Activated CD4-positive, alpha-beta T cell treated with anti-CD3 and anti-CD28 coated beads for 1 hour (primary cell): ENCODE measurements around the gene IRAK4.
"Not testable (repeated sequence)": the region's sequence is repeated elsewhere in the genome, so short reads cannot be mapped to it uniquely, and the experiment has no call there.

ENCODE experiments used
- DNase-seq: peaks from one replicate; pipeline ENCODE4 v3.0.0-alpha.2; 2020

The IRAK4 gene

DNA sequence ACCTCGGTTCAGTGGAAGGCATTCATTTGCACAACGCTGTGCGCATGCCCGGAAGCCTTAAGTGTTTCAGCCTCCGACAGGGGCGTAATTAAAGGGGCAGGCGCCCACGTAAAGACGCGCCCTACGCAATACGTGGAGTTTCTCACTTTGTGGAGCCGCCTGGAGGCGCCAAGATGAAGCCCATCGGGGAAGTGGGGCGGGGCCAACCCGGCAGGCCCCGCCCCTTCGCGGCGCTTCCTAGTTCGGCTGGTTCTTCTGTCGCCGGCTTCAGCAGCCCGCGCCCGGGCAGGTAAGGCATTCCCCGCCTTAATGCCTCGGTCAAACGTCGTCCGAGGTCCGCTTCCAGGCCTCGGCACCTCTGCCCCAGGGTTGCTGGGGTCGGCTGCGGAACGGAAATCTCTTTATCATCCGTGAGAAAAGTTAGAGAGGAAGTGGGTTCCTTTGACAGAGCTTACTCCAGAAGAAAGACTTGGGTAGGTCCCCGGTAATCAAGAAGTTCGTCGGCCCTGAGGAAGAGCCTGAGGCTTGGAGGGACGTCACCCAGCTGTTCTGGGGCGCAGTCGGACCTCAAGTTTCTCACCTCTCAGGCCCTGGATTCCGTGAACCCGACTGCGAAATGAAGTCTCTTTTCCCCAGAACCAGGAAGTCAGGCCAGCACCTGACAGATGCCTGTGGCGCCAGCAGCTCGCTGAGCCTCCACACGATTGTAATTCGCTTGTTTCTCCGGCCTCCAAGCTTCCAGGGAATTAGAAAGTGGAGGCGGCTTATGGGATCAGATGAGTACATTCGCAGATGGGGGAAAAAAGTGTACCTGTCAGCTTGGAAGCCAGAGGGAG, at the start of gene IRAK4, which contains the start of gene PUS7L:
Gene IRAK4 (plus strand): TSS at position 224 of the 836 bp plus-strand sequence. CDS start 9,161 bp downstream, outside the sequence.
Gene PUS7L (minus strand): TSS at position 63 of the 836 bp plus-strand sequence. CDS start 3,545 bp downstream, outside the sequence.
- peak; percentile 92 for DNase-seq

GRCh38 chr12:43711348-43711747, 47.4 kb upstream of the IRAK4 start:
- DNase-seq = no peak

GRCh38 chr12:43722621-43723020, 36.1 kb upstream of the IRAK4 start:
- no peak for DNase-seq

DNA sequence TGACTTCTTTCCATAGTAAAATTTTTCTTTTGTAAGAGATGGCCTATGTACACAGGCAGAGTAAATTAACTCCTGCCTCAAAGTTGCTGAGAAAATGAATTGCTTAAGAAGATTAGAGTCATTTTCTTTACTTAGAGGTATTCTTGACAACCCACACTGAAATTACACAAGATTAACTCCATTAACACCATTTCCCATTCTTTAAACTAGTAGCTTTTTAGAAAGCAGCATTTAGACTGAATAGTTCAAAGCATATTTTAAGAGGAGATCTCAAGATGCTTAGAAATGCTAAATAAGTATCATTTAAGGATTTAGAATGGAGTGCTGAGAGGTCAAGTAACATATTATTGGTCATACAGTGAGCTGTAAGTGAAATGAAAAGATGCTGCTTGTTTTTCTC, 35.6 kb upstream of the IRAK4 start:
- no peak for DNase-seq

GRCh38 chr12:43728117-43728516, 30.6 kb upstream of the IRAK4 start:
- DNase-seq = no peak

GRCh38 chr12:43728698-43729097, 30.1 kb upstream of the IRAK4 start:
- no peak for DNase-seq

DNA sequence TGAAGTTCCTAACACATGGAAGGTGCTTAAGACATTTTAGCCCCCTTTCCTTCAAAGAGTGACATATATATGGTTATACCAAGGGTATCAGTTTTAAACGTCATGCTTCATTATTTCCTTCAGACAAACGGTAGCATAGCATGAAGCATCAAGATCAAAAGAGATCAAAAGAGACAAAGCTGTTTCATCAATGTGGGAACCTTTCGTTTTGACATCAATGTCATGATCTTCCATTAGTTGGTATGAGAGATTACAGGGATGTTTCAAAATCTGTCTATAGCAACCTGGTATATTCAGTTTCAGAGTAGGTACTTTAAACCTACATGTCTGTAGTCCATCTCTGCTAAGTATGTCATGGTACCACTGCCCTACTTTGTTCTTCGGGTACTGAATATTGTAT, 28.5 kb upstream of the IRAK4 start:
- no peak for DNase-seq

GRCh38 chr12:43733687-43734086, 25.1 kb upstream of the IRAK4 start:
- DNase-seq = no peak

DNA sequence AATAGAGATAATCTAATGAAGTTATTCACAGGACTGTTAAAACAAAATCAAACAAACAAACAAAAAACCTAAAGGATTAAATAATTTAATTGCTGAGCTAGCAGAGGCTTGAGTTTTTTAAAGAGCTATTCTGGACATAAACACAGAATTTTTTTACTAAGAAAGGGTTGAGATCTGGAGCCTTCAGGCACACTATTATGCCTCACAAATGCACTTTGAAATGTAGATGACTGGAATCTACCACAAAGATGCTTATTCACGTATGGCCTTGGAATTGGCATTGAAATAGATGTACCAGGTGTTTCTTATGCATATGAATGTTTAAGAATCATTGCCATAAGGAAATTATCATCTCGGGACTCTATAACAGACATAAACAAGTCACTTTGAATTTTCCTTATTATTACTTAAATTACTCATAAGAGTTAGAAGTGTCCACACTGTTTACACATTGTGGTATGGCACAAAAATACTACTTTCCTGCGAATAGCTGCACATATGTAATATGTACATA, 21.8 kb upstream of the IRAK4 start:
- no peak for DNase-seq

DNA sequence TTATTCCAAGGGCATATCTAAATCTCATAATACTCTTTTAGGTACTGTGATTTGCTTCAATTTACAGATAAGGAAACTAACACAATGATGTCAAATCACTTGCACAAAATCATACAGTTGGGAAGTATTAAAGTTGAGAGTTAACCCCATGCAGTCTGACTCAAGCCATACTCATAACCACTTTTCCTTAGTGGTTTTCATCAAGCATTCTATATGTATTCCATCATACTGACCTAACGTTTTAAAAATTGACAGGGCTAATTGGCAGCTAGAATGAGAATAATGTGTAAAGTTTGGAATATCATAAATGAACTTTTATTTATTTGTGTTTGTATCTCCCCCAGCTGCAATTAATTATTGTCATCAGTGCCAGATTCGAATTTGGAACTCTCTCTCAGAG, 21.1 kb upstream of the IRAK4 start:
- DNase-seq = no peak

- DNase-seq = no peak
Measured at GRCh38 chr12:43740511-43741100, 18.1 kb upstream of the IRAK4 start.

DNA sequence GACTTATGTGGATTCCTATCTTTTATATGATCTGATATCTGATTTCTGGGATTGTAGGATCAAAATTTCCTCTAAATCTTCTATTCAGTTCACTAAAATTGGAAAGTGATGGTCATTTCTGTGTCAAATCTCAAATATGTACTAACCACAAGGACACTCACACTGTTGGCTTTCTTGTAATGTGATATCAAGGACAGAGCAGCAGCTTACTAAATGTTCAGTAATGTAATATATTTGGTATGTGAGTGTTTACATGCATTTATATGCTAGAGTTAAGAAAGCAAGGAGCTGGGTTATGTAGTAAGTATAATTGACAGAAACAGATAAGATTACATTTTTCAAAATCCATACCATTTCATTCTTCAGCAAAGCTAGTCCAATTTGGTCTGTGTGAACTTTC, 16.6 kb upstream of the IRAK4 start:
- no peak for DNase-seq

DNA sequence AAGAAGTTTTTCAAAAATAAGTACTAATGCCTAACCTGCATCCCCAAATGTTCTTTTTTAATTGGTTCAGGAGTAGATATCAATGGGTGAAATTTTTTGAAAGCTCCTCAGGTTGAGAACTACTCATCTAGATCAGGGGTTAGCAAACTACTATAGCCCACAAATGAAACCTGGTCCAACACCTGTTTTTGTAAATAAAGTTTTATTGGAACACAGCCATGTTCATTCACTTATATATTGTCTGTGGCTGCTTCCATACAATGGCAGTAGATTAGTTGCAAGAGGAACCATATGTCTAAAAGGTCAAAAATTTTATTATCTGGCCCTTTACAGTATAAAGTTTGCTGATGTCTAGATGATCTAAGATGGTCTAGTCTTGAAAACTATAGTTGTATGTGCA, 13.9 kb upstream of the IRAK4 start:
- no peak for DNase-seq

GRCh38 chr12:43749016-43749415, 9.7 kb upstream of the IRAK4 start:
- no peak for DNase-seq

- DNase-seq = no peak
Measured at GRCh38 chr12:43750814-43751213, 7.9 kb upstream of the IRAK4 start.

- not testable (repeated sequence) for DNase-seq
Measured at GRCh38 chr12:43751360-43751759, 7.4 kb upstream of the IRAK4 start.

GRCh38 chr12:43754015-43754414, 4.7 kb upstream of the IRAK4 start:
- DNase-seq = no peak

DNA sequence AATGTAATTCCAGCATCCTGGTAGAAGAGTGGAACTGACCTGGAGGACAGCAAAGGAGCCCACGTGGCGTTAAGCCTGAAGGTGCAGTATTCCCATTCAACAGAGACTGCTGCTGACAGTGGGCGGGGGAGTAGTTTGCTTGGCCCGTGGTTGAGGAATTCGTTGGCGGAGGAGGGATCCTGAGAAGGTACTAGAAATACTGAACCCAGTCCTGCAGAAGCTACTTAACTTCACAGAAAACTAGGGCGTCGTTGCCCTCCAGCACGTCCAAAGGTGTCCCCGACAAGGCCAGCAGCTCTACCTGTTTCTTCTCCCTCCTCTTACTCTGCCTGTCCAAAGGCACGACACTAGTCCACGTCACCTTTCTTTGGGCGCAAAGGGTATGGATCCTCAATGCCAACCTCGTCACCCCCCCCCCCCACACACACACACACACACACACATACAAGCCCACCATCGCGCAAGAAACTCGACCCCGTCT, 464 bp upstream of the IRAK4 start:
- DNase-seq = no peak

- no peak for DNase-seq
Measured at GRCh38 chr12:43760396-43760795, 1.6 kb downstream of the IRAK4 start.

- DNase-seq = no peak
Measured at GRCh38 chr12:43761500-43761899, 2.7 kb downstream of the IRAK4 start.

DNA sequence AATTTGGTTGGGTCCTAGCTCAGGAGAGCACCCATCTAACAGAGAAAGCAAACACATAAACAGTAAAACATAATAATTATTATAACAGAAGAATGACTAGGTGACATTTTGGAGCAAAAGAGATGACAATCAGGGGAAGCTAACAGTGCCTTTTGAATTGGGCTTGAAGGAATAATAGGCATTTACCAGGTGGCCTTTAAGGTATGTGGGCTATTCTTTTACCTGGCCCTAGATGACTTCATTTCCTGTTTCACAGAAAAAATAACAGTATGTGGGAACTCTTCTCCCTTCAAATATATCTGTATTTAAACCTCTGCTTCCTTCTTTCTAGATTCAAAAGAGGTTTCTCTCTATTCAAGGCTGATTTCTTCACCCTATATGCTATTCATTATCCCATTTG, 3.8 kb downstream of the IRAK4 start:
- DNase-seq = no peak

- DNase-seq = no peak
Measured at GRCh38 chr12:43763769-43764168, 5.0 kb downstream of the IRAK4 start.

- no peak for DNase-seq
Measured at GRCh38 chr12:43764528-43764927, 5.8 kb downstream of the IRAK4 start.

GRCh38 chr12:43766291-43766690, 7.5 kb downstream of the IRAK4 start:
- DNase-seq = no peak
